GM23248 (cell line): Measurements from ENCODE around the gene VSTM2B.

Source experiments
- EZH2 ChIP-seq: fragments of 200-600 bp; sonication (generic); IDR thresholded peaks from 2 replicates; pipeline ENCODE4 v1.6.1; 2018; ENCODE audit warnings: antibody characterized with exemption, mild to moderate bottlenecking; ENCODE audit not compliant: insufficient read depth, poor library complexity, severe bottlenecking
- EZH2phosphoT487 ChIP-seq: fragments of 200-600 bp; sonication (generic); IDR thresholded peaks from 2 replicates; pipeline ENCODE4 v1.6.1; 2018; ENCODE audit warnings: antibody characterized with exemption, moderate library complexity, mild to moderate bottlenecking, low read depth; ENCODE audit not compliant: insufficient read depth

GRCh38 chr19:29506619-29506911 is 19.2 kb upstream of the VSTM2B start:
- TF ChIP-seq EZH2, result no peak
- TF ChIP-seq EZH2phosphoT487, result no peak
